Liver (tissue), 3 donors: ENCODE data around the gene ZKSCAN1.

Experiments used
- CTCF ChIP-seq: fragments of 150-350 bp; IDR thresholded peaks from 2 replicates; pipeline ENCODE4 v1.5.1; 2017; ENCODE audit warnings: improper control_type of control experiment, low read depth, low read length; ENCODE audit not compliant: missing input control
- JUND ChIP-seq, 2 donors: IDR thresholded peaks; 2 replicates each; pipeline ENCODE4 v1.6.1; 2016; ENCODE audit warnings: antibody characterized with exemption in 2 of 2
- donor health status: healthy.
- donor health status: healthy.

GRCh38 chr7:100040575-100040974 lies 25.2 kb downstream of the ZKSCAN1 start:
- TF ChIP-seq CTCF (no peak), JUND (IDR thresholded peaks at IDR 0.05) (no peak)
